Choroid plexus epithelial cell (primary cell): ENCODE results near the gene NUP214.
"Not testable (repeated sequence)": the region's sequence is repeated elsewhere in the genome, so short reads cannot be mapped to it uniquely, and the experiment has no call there.

Experiments used
- DNase-seq: peaks from one replicate; pipeline ENCODE4 v3.0.0-alpha.2; 2010; ENCODE audit warnings: low read depth
- H3K4me3 ChIP-seq: 2 replicates; pipeline ENCODE4 v1.5.1; 2011; ENCODE audit warnings: low read depth, mild to moderate bottlenecking, control low read depth, low read length, moderate library complexity
- CTCF ChIP-seq: conservative IDR thresholded peaks from 2 replicates; pipeline ENCODE4 v1.5.1; 2011; ENCODE audit warnings: low read depth, mild to moderate bottlenecking, control low read depth, inconsistent platforms, low read length, moderate library complexity

NUP214 gene

DNA sequence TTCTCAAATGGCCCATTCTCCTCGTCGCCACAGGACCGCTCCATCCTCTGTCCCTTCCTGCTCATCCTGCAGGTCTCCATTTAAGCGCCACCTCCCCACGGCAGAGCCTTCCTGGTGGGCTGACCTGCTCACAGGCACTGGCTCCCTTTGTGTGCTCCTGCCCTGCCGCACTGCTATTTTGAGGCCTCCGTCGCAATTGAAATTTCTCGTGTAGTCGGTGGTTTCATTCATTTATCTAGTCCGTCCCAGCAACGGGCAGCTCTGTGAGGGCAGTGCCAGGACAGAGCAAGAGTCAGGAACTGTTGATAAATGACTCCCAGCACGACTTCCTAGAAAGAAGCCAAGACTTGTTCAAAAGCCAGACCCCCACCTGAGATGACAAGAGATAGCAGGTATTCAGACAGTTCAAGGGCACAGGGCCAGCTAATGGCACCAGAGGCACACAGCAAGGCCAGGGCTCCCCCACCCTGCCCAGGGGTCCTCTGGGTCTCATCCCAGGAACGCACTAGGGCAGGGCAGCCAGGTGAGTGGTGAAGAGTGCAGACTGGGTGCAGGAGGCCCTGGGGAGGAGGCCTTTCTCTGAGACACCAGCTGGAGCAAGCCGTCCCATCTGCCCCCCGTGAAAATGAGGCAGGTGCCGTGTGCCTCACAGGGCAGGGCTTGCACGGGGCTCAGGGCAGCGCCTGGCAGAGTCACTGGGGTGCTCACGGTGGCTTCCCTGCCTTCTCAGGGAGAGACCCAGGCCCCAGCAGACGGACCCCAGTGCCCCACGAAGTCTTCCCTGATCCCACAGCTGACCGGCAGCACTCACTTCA, 114.0 kb downstream of the NUP214 start:
- no peak overlapping the region for H3K4me3 ChIP-seq
- no peak for DNase-seq

DNA sequence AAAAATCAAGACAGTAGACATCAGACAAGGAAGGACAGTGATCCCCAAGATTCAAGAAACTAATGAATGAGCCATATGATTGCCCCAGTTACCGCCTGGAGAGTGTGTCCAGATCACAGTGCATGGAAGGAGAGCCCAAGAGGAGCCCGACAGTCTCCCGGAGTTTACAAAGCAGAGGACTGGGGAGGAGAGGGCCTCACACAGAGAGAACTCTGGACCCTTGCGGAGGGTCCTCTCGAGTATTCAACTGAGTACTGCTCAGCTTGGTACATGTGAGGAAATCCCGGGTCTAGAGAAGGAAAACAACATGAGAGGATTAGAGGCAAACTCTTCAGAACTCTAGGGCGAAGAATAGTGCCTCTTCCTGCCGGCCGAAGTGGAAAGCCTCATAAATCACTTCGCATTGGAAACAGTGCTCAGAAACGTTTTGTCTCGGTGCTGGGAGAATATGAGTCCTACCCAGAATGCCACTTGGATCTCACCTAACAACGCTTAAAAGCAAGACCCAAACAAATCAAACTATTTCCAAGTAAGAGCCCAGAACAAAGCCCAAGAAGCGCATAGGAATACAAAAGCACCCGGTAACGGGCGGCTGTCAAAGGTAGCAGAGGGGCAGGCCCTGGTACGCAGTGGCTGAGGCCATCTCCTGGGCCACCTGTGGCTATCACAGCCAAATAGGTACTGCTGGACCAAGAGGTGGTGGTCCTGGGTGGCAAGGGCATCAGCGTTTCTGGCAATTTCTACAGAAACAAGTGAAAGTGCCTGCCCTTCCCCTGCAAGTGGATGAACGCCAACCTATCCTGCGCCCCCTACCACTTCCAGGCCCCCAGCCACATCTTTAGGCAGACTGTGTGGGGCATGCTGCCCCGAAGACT, 114.9 kb downstream of the NUP214 start:
- DNase-seq: no peak
- no peak overlapping the region for H3K4me3 ChIP-seq
- TF ChIP-seq CTCF: no peak

More for the DNA sequence above, 114.0 kb downstream of the NUP214 start:
- TF ChIP-seq CTCF: no peak

DNA sequence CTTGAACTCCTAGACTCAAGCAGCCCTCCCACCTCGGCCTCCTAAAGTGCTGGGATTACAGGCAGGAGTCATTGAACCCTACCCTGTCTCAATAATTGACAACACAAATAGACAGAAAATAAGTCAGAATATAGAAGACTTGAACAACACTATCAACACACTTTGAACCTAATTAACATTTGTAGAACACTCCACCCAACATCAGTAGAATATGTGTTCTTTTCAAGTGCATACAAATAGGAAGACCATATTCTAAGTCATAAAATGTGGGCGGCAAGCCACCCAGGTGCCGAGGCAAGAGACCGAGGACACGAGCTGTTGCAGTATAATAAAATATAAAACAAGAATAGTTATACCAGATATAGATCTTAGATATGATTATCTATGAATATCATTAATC, 118.9 kb downstream of the NUP214 start:
- H3K4me3 ChIP-seq, DNase-seq: not testable (repeated sequence)

- H3K4me3 ChIP-seq: no peak overlapping the region
- DNase-seq: no peak
- TF ChIP-seq CTCF: no peak
Observed at GRCh38 chr9:131246618-131247017, 121.2 kb downstream of the NUP214 start.

DNA sequence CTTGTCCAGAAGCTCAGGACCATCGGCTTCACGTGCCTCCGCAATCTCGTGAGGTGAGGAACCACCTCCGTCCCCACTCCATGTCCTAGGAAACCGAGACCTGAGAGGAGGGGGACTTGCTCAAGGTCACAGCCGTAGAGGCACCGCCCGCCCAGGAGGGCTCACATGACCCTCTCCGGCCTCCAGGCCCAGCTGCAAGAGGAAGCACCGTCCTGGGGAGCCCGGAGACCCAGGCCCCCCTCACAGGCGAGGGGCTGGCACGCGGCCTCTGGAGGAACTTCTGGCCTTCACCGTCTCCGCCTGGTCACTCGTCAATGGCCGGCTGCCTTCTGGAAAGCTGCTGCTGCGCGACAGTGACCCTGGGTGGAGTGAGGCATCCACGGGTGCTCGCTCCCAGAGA, 126.7 kb downstream of the NUP214 start:
- no peak for DNase-seq
- TF ChIP-seq CTCF: no peak
- H3K4me3 ChIP-seq: no peak overlapping the region

DNA sequence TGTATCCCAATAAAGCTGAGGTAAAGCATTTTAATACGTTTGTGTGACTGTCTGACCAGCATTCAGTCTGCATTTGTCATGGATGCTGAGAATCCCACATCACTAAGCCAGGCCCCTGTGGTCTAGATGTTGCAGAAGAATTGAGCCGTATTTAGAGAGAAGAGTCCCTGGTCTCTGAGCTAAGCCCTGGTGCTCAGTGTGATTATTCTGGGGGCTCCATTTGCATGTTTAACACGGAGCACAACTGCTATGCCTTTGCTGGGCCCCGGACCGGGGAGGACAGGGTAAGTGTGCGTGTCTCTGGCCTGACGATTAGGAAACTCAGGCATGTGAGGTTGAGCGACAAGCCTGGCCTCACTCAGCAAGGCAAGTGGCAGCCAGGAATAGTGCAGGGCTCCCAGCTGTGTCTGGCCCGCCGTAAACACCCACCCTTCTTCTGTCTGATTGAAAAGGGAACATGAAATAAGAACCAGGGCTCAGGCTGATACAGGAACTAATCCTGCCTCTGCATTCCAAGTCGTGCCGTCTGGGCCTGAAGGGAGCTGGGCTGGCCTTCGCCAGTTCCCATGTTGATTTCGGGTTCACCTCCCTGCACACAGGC, 128.6 kb downstream of the NUP214 start:
- no peak for TF ChIP-seq CTCF
- peak; percentile 58 for DNase-seq
- H3K4me3 ChIP-seq: no peak overlapping the region

DNA sequence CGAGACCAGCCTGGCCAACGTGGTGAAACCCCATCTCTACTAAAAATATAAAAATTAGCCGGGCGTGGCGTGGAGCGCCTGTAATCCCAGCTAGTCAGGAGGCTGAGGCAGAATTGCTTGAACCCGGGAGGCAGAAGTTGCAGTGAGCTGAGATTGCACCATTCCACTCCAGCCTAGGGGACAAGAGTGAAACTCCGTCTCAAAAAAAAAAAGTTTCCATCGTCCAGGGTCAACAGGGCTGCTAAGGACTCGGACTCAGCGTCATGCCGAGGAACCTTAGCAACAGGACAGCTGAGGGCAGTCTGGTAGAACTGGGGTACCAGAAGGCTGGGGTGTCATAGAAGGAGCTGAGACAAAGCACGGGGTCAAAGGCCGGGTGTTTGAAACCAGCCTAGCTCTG, 129.2 kb downstream of the NUP214 start:
- H3K4me3 ChIP-seq: no peak overlapping the region
- no peak for DNase-seq
- no peak for TF ChIP-seq CTCF
